Measurements from ENCODE around the gene PLEKHA6. TPM values are rescaled to one million over a fixed set of nuclear protein-coding genes. Genes with fewer than 3 reads are reported as not detected.

Gene PLEKHA6
- total and polyA plus RNA-seq, 8 donors = 5.1 to 24.4 (median 16.1) TPM

DNA sequence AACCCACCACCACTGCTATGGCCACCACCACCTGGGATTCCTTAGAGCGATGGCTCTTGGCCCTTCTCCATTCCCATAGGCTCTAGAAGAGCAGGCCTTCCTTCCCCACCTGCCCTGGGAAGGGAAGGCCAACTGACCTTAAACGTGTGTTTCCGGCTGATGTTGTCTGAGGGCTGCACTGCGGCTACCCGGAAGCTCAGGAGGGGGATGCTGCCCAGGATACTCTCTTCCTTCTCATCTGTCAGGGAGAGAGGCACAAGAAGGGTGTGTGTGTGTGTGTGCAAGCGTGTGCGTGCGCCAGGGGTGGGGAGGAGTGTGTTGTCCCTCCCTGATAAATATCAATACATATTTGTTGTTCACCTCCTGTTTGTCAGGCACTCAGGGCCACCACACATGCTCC is 94.9 kb downstream of the PLEKHA6 start:
- Histone ChIP-seq H3K27ac (no peak overlapping the region), H3K4me3 (no peak overlapping the region), H3K36me3 (no peaks in the 10 kb centered on the region), H3K4me1 (peaks cover 0 to 5% of the 10 kb centered on the region in 2 donors), H3K27me3 (no peaks in the 10 kb centered on the region), H3K9me3 (no peaks in the 10 kb centered on the region)
- ATAC-seq (no peak), DNase-seq (no peak)
- intact Hi-C loops (cut with DNase I) = no loop called here
- TF ChIP-seq, protein P1, sequence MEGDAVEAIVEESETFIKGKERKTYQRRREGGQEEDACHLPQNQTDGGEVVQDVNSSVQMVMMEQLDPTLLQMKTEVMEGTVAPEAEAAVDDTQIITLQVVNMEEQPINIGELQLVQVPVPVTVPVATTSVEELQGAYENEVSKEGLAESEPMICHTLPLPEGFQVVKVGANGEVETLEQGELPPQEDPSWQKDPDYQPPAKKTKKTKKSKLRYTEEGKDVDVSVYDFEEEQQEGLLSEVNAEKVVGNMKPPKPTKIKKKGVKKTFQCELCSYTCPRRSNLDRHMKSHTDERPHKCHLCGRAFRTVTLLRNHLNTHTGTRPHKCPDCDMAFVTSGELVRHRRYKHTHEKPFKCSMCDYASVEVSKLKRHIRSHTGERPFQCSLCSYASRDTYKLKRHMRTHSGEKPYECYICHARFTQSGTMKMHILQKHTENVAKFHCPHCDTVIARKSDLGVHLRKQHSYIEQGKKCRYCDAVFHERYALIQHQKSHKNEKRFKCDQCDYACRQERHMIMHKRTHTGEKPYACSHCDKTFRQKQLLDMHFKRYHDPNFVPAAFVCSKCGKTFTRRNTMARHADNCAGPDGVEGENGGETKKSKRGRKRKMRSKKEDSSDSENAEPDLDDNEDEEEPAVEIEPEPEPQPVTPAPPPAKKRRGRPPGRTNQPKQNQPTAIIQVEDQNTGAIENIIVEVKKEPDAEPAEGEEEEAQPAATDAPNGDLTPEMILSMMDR (IDR thresholded peaks at IDR 0.05) = no peak

DNA sequence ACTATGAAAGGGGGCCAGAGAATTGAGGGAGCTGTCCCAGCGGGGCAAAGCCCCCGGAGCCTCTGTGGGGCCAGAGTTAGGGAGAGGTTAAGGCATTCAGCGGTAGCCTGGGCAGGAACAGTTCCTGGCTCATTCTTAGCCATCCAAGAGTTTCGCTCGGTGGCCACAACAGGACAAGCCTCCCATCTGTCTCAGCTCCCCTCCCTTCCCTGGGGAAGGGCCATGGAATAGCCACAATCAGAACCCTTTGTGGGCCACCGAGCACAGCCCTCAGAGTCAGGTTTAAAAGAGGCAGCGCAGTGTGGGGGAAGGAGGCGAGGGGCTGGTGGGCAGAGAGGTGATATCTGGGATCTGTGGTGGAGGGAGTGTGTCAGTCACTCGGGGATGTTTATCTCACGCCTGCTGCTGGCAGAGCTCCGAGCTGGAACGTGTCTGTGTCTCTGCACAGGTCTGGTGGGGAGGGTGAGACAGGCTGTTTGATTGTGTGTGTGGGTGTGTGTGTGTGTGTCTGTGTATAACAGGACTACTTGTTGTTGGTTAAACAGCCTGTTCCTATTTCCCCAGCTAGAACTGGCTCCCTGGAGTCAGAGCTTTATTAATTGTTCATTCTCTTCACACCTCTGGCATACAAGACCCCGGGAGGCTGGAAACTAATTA is 96.3 kb downstream of the PLEKHA6 start:
- DNase-seq (no peak), ATAC-seq (no peak)
- Histone ChIP-seq H3K9me3 (no peaks in the 10 kb centered on the region), H3K27me3 (no peaks in the 10 kb centered on the region), H3K4me3 (no peak overlapping the region), H3K4me1 (peaks cover 0 to 5% of the 10 kb centered on the region in 2 donors), H3K36me3 (no peaks in the 10 kb centered on the region), H3K27ac (no peak overlapping the region)
- TF ChIP-seq, protein P1 (IDR thresholded peaks at IDR 0.05) = no peak
- intact Hi-C loops (cut with DNase I) = no loop called here

DNA sequence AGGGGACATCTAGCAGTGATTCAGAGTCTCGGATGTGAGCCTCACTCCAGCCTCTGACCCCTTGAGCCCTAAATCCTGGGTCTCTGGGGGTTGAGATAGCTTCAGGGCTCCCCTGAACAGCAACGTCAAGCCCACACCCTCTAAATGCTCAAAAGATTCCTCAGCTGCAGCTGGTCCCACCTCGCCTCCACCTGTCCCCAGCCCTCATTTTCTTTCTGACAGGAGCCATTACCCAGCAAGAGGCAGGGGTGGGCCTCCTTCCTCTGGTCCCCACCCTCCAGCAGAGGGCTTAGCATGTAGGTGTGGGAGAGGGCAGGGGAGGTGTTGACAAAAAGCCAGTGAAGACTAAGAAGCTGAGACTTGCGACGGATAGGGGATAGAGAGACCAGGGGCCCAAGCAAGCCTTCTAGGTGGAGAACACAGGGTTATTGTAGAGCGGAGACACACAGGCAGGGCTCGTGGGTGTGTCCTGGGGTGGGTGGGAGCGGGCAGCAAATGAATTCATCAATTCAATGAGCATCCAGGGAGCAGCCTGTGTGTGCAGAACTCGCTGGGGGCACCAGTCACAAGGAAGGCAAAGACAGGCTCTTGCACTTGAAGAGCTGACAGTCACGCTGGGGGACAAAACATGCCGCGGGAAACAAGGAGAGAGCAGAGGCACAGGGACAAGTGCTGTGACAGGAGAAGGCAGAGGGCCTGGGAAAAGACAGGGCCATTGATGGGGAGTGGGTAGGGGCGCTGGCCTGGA is 97.0 kb downstream of the PLEKHA6 start:
- ATAC-seq (no peak), DNase-seq (no peak)
- no peak overlapping the region for H3K4me3 ChIP-seq
- H3K27ac ChIP-seq = no peak overlapping the region
- intact Hi-C loops (cut with DNase I) = no loop called here
- H3K9me3 ChIP-seq = no peaks in the 10 kb centered on the region
- peaks cover 0 to 5% of the 10 kb centered on the region in 2 donors for H3K4me1 ChIP-seq
- H3K36me3 ChIP-seq = no peaks in the 10 kb centered on the region
- TF ChIP-seq, protein P1 (IDR thresholded peaks at IDR 0.05) = no peak
- H3K27me3 ChIP-seq = no peaks in the 10 kb centered on the region

DNA sequence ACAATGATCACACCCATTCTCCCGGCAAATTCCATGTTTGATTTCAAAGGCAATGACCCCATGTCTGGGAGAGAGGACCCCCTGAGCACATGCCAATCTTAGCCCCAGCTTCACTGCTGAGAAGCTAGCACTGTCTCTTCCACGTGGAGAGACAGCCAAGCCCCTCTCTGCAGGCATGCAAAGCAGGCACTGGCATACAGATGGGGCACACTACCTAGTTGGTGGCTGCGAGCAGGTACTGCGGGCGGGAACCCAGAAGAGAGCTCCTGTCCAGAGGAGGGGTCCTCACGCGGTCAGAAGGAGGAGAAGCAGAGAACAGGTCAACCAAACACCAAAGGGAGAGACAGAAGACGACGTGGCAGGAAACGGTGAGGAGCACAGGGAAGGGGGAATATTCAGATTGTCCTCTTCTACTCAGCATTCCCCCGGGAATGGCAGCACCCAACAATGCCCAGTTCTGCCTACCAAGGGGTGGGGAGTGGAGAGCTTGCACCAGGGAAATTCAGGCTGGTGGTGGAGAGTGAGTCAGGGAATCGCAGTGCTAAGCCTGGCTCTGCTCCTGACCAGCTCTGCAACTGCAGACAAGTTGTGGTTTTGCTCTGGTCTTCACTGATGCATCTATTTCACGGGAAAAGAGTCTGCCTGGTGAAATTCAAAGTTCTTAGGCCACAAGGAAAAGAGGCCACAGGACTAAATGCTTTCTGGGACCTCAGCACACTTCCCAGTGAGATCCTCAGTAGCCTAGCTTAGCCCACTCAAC is 97.8 kb downstream of the PLEKHA6 start:
- TF ChIP-seq, protein P1 (IDR thresholded peaks at IDR 0.05) = no peak
- intact Hi-C loops (cut with DNase I) = no loop called here
- Histone ChIP-seq H3K4me3 (no peak overlapping the region), H3K4me1 (peaks cover 0 to 5% of the 10 kb centered on the region in 2 donors), H3K27ac (no peak overlapping the region), H3K36me3 (no peaks in the 10 kb centered on the region), H3K27me3 (no peaks in the 10 kb centered on the region), H3K9me3 (no peaks in the 10 kb centered on the region)
- no peak for ATAC-seq
- no peak for DNase-seq

DNA sequence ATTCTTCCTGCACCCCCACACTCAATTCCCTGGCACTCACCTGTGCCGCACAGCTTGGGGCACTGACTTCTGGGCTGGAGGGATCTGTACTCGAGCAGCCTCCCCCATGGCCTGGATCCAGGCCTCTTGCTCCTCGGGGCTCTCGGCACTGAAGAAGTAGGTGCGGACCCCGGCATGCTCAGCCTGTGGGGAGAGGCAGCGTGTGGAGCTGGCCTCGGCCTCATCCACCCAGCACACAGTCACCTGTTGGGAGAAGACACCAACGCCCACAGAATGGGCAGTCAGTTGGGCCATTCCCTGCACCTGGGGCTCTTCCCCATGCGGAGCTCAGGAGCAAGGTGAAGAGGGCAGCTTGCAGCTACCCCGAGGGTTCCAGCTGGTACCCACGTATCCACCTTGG is 98.5 kb downstream of the PLEKHA6 start:
- TF ChIP-seq, protein P1 (IDR thresholded peaks at IDR 0.05) = no peak
- H3K4me1 ChIP-seq = no peaks in the 10 kb centered on the region
- ATAC-seq = no peak

More for the DNA sequence above, 98.5 kb downstream of the PLEKHA6 start:
- Histone ChIP-seq H3K27ac (no peak overlapping the region), H3K4me3 (no peak overlapping the region), H3K36me3 (no peaks in the 10 kb centered on the region), H3K27me3 (no peaks in the 10 kb centered on the region), H3K9me3 (no peaks in the 10 kb centered on the region)
- no peak for DNase-seq
- intact Hi-C loops (cut with DNase I) = no loop called here
